ENCODE data around the gene ATG16L2.

GRCh38 chr11:72767203-72768062 lies 46.8 kb upstream of the ATG16L2 start:
- TF ChIP-seq EZH2 (IDR thresholded peaks at IDR 0.05; ENCODE audit: low read length, unreplicated experiment) (no peak), CTCF (conservative IDR thresholded peaks at IDR 0.05; ENCODE audit: low read depth, low read length) (no peak), EZH2phosphoT487 (IDR thresholded peaks at IDR 0.05; ENCODE audit: borderline replicate concordance, low read length) (no peak)
